Neutrophil (primary cell): ENCODE measurements around the gene THOC6.

Experiments
- H3K27ac ChIP-seq: fragments of 200-600 bp; sonication (generic); 2 replicates; pipeline ENCODE4 v1.5.1; 2016; ENCODE audit warnings: mild to moderate bottlenecking, moderate library complexity
- H3K27me3 ChIP-seq: fragments of 200-600 bp; sonication (generic); 2 replicates; pipeline ENCODE4 v1.6.0; 2016; ENCODE audit warnings: mild to moderate bottlenecking
- H3K36me3 ChIP-seq: fragments of 200-600 bp; sonication (generic); 2 replicates; pipeline ENCODE4 v1.5.1; 2017
- H3K4me1 ChIP-seq, 2 experiments: fragments of 200-600 bp in 1 of 2; sonication (generic) in 1 of 2; 1 replicate in 1 of 2; 2 replicates in 1 of 2; pipeline versions ENCODE4 v1.5.1 to v1.6.1; 2013 to 2016; ENCODE audit warnings: low read depth in 1 of 2, low read length in 1 of 2, mild to moderate bottlenecking in 1 of 2, moderate library complexity in 1 of 2; ENCODE audit not compliant: control insufficient read depth in 1 of 2, insufficient read depth in 1 of 2
- H3K4me3 ChIP-seq, 2 experiments: fragments of 200-600 bp in 1 of 2; sonication (generic) in 1 of 2; 1 replicate in 1 of 2; 2 replicates in 1 of 2; pipeline ENCODE4 v1.5.1; 2013 to 2016; ENCODE audit warnings: low read depth in 1 of 2, low read length in 1 of 2, mild to moderate bottlenecking in 1 of 2, moderate library complexity in 1 of 2
- H3K9me3 ChIP-seq: fragments of 200-600 bp; sonication (generic); 2 replicates; pipeline ENCODE4 v1.5.1; 2016
- CTCF ChIP-seq: fragments of 200-600 bp; sonication (generic); IDR thresholded peaks from 2 replicates; pipeline ENCODE4 v1.5.1; 2016; ENCODE audit warnings: antibody characterized with exemption

Gene THOC6

GRCh38 chr16:3038256-3038655, 14.4 kb downstream of the THOC6 start:
- Histone ChIP-seq H3K9me3 (no peaks in the 10 kb centered on the region), H3K4me1 (peaks cover 59 to 62% of the 10 kb centered on the region in 2 experiments), H3K27me3 (peaks cover 77% of the 10 kb centered on the region), H3K4me3 (peak overlapping the region in 1 of 2 experiments; percentile 44), H3K36me3 (peaks cover 11% of the 10 kb centered on the region), H3K27ac (peak overlapping the region; percentile 18)
- no peak for TF ChIP-seq CTCF

- Histone ChIP-seq H3K27me3 (peaks cover 72% of the 10 kb centered on the region), H3K9me3 (no peaks in the 10 kb centered on the region), H3K36me3 (peaks cover 11% of the 10 kb centered on the region), H3K4me3 (no peak overlapping the region), H3K27ac (no peak overlapping the region), H3K4me1 (peaks cover 61 to 66% of the 10 kb centered on the region in 2 experiments)
- TF ChIP-seq CTCF: no peak
Observed at GRCh38 chr16:3038896-3039295, 15.1 kb downstream of the THOC6 start.

GRCh38 chr16:3042376-3042775, 18.5 kb downstream of the THOC6 start:
- Histone ChIP-seq H3K27me3 (peaks cover 45% of the 10 kb centered on the region), H3K4me3 (peak overlapping the region in 1 of 2 experiments; percentile 18), H3K9me3 (no peaks in the 10 kb centered on the region), H3K36me3 (peaks cover 11% of the 10 kb centered on the region), H3K4me1 (peaks cover 48% of the 10 kb centered on the region in 2 experiments), H3K27ac (peak overlapping the region; percentile 20)
- no peak for TF ChIP-seq CTCF

- H3K4me1 ChIP-seq: peaks cover 48 to 55% of the 10 kb centered on the region in 2 experiments
- peaks cover 22% of the 10 kb centered on the region for H3K27me3 ChIP-seq
- peak overlapping the region; percentile 94 for H3K27ac ChIP-seq
- no peak for TF ChIP-seq CTCF
- peak overlapping the region; percentile 99 for H3K4me3 ChIP-seq
- H3K9me3 ChIP-seq: no peaks in the 10 kb centered on the region
- peaks cover 27% of the 10 kb centered on the region for H3K36me3 ChIP-seq
Observed at GRCh38 chr16:3044708-3045107, 20.9 kb downstream of the THOC6 start.

- peaks cover 11% of the 10 kb centered on the region for H3K27me3 ChIP-seq
Observed at GRCh38 chr16:3045758-3046640, 22.2 kb downstream of the THOC6 start, which contains the start of gene MMP25. Gene MMP25 (plus strand): TSS chr16:3046561. CDS start chr16:3046918, 357 bp downstream.

More at GRCh38 chr16:3045758-3046640, 22.2 kb downstream of the THOC6 start, which contains the start of gene MMP25:
- H3K36me3 ChIP-seq: peaks cover 33% of the 10 kb centered on the region
- no peaks in the 10 kb centered on the region for H3K9me3 ChIP-seq
- H3K27ac ChIP-seq: peak within 1 kb of the TSS; percentile 94
- peak within 1 kb of the TSS; percentile 99 for H3K4me3 ChIP-seq
- peaks cover 61 to 68% of the 10 kb centered on the region in 2 experiments for H3K4me1 ChIP-seq
- peak; percentile 11 for TF ChIP-seq CTCF
